ENCODE results near the gene UBAP2L. TPM values are rescaled to one million over a fixed set of nuclear protein-coding genes. Genes with fewer than 3 reads are reported as not detected.

The UBAP2L gene

DNA sequence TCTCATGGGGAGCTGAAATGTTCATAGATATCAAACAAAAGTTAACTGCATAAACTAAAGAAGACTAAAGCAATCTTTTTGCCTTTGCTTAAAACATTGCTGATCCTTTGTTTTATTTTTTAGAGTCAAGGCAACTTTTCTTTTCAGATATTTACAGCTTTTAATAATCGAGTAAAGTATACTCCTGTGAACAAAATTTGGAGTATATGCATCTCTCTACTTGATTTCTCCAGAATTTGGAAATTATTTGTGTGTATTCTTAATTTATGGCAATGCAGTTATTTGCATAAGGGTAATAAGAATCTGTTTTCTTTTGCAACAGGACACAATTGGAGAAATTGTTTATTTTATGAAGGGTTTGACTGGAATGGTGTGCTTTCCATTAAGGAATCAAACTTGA lies 95.9 kb downstream of the UBAP2L start:
- H3K27me3 ChIP-seq (ENCODE audit: control insufficient read depth in 1 of 2, insufficient read depth in 1 of 2, low read length in 2 of 2) = peaks cover 0 to 6% of the 10 kb centered on the region in 2 experiments
- no peaks in the 10 kb centered on the region for H3K79me1 ChIP-seq (replicated peaks; ENCODE audit: low read length, poor library complexity, severe bottlenecking)
- no peak overlapping the region for H3K14ac ChIP-seq (ENCODE audit: low read length in 2 of 2)
- H3K4me1 ChIP-seq (ENCODE audit: control insufficient read depth, insufficient read depth, low read depth, low read length) = no peaks in the 10 kb centered on the region
- H3K18ac ChIP-seq (ENCODE audit: low read depth in 1 of 2, low read length in 2 of 2) = no peak overlapping the region
- peak; percentile 1 for DNase-seq
- H3K23ac ChIP-seq (ENCODE audit: low read length in 2 of 2) = no peak overlapping the region
- H2BK12ac ChIP-seq (ENCODE audit: low read length in 2 of 2) = no peak overlapping the region
- no peak overlapping the region for H3K4ac ChIP-seq (ENCODE audit: low read depth in 1 of 2, low read length in 2 of 2)
- no peak overlapping the region for H3K4me2 ChIP-seq (ENCODE audit: low read length, poor library complexity, severe bottlenecking)
- H4K91ac ChIP-seq (ENCODE audit: low read length) = no peak overlapping the region
- H4K8ac ChIP-seq (ENCODE audit: low read length) = no peak overlapping the region
- H3K9me3 ChIP-seq (ENCODE audit: control insufficient read depth, low read length) = peaks cover 10% of the 10 kb centered on the region
- no peak overlapping the region for H2BK5ac ChIP-seq (ENCODE audit: low read depth, low read length, poor library complexity, severe bottlenecking)
- no peaks in the 10 kb centered on the region for H3K36me3 ChIP-seq (ENCODE audit: control insufficient read depth in 1 of 2, insufficient read depth in 2 of 2, low read depth in 1 of 2, low read length in 2 of 2)
- H3K4me3 ChIP-seq (ENCODE audit: insufficient read depth in 1 of 2, low read depth in 1 of 2, low read length in 2 of 2) = no peak overlapping the region
- no peak overlapping the region for H2BK15ac ChIP-seq (ENCODE audit: low read depth, poor library complexity, severe bottlenecking)
- no peak overlapping the region for H2AFZ ChIP-seq (ENCODE audit: low read depth, low read length)
- H3K27ac ChIP-seq (ENCODE audit: low read length, poor library complexity, severe bottlenecking) = no peak overlapping the region
- WGBS = no CpG with 5 or more reads among the region's 1 CpG
- no peak overlapping the region for H2AK5ac ChIP-seq (ENCODE audit: low read length, severe bottlenecking)
- H2BK120ac ChIP-seq (ENCODE audit: low read depth, low read length) = no peak overlapping the region
- H3K9ac ChIP-seq (ENCODE audit: low read length) = no peak overlapping the region

GRCh38 chr1:154318386-154318785 lies 97.6 kb downstream of the UBAP2L start:
- Histone ChIP-seq H3K23ac (ENCODE audit: low read length in 2 of 2) (no peak overlapping the region), H3K4me2 (ENCODE audit: low read length, poor library complexity, severe bottlenecking) (no peak overlapping the region), H3K14ac (ENCODE audit: low read length in 2 of 2) (no peak overlapping the region), H3K36me3 (ENCODE audit: control insufficient read depth in 1 of 2, insufficient read depth in 2 of 2, low read depth in 1 of 2, low read length in 2 of 2) (no peaks in the 10 kb centered on the region), H2AFZ (ENCODE audit: low read depth, low read length) (no peak overlapping the region), H3K4me1 (ENCODE audit: control insufficient read depth, insufficient read depth, low read depth, low read length) (no peaks in the 10 kb centered on the region), H2BK5ac (ENCODE audit: low read depth, low read length, poor library complexity, severe bottlenecking) (no peak overlapping the region), H2BK120ac (ENCODE audit: low read depth, low read length) (no peak overlapping the region), H3K79me1 (replicated peaks; ENCODE audit: low read length, poor library complexity, severe bottlenecking) (no peaks in the 10 kb centered on the region), H3K4ac (ENCODE audit: low read depth in 1 of 2, low read length in 2 of 2) (no peak overlapping the region), H3K27ac (ENCODE audit: low read length, poor library complexity, severe bottlenecking) (no peak overlapping the region), H4K91ac (ENCODE audit: low read length) (no peak overlapping the region), H4K8ac (ENCODE audit: low read length) (no peak overlapping the region), H2AK5ac (ENCODE audit: low read length, severe bottlenecking) (no peak overlapping the region), H3K9ac (ENCODE audit: low read length) (no peak overlapping the region), H3K27me3 (ENCODE audit: control insufficient read depth in 1 of 2, insufficient read depth in 1 of 2, low read length in 2 of 2) (peaks cover 10 to 19% of the 10 kb centered on the region in 2 experiments), H2BK12ac (ENCODE audit: low read length in 2 of 2) (no peak overlapping the region), H3K4me3 (ENCODE audit: insufficient read depth in 1 of 2, low read depth in 1 of 2, low read length in 2 of 2) (no peak overlapping the region), H3K18ac (ENCODE audit: low read depth in 1 of 2, low read length in 2 of 2) (no peak overlapping the region), H2BK15ac (ENCODE audit: low read depth, poor library complexity, severe bottlenecking) (no peak overlapping the region), H3K9me3 (ENCODE audit: control insufficient read depth, low read length) (peaks cover 10% of the 10 kb centered on the region)
- 81% methylated on average over 4 of the region's 4 CpGs for WGBS
- DNase-seq = no peak

Small RNA genes lying within 50 kb of the gene (small RNA-seq; reads per million reads assigned to genes)
- gene MIR190B (ENCODE audit: low read depth) = 5.5 reads per million, percentile 59 among the genes with 10 or more reads in this experiment
- not detected for gene RF00273 (ENCODE audit: low read depth)
- gene RNU6-121P (ENCODE audit: low read depth) = not detected
- not detected for gene RNU6-239P (ENCODE audit: low read depth)
- gene SNORA58B (ENCODE audit: low read depth) = not detected
